Endothelial cell (in vitro differentiated cells): ENCODE data around the gene MITF. TPM values are rescaled to one million over a fixed set of nuclear protein-coding genes. Genes with fewer than 3 reads are reported as not detected.

Experiments
- DNase-seq: peaks from one replicate; pipeline ENCODE4 v3.0.0; 2021; ENCODE audit warnings: low spot score
- H3K27ac Mint-ChIP-seq: one replicate; pipeline ENCODE4 v1.8.0; 2021; ENCODE audit warnings: mixed read lengths, inconsistent platforms; ENCODE audit not compliant: unreplicated experiment
- H3K27me3 Mint-ChIP-seq: one replicate; pipeline ENCODE4 v1.8.0; 2021; ENCODE audit warnings: mild to moderate bottlenecking, moderate library complexity, mixed read lengths, inconsistent platforms; ENCODE audit not compliant: unreplicated experiment
- H3K36me3 Mint-ChIP-seq: one replicate; pipeline ENCODE4 v1.8.0; 2021; ENCODE audit warnings: mild to moderate bottlenecking, low read depth, mixed read lengths, inconsistent platforms; ENCODE audit not compliant: unreplicated experiment
- H3K4me1 Mint-ChIP-seq: one replicate; pipeline ENCODE4 v1.8.0; 2021; ENCODE audit warnings: mild to moderate bottlenecking, mixed read lengths, inconsistent platforms; ENCODE audit not compliant: unreplicated experiment
- H3K4me3 Mint-ChIP-seq: one replicate; pipeline ENCODE4 v1.8.0; 2021; ENCODE audit warnings: mild to moderate bottlenecking, mixed read lengths, inconsistent platforms; ENCODE audit not compliant: unreplicated experiment
- H3K9me3 Mint-ChIP-seq: one replicate; pipeline ENCODE4 v1.8.0; 2021; ENCODE audit warnings: mixed read lengths, inconsistent platforms; ENCODE audit not compliant: unreplicated experiment
- total RNA-seq: library from RNA; stranded (reverse); fragmentation: NEBNext Ultra II Directional; extraction: Animal tissue kit (Norgen Biotek cat#: 25700); gene quantifications from one replicate; pipeline ENCODE4 v1.2.1, GENCODE V29; 2021; ENCODE audit not compliant: unreplicated experiment
- TF ChIP-seq, protein P1 (sequence below): fragments of 200-600 bp; sonication (generic); IDR thresholded peaks from one replicate; pipeline ENCODE4 v1.5.0; 2021; ENCODE audit warnings: antibody characterized with exemption; ENCODE audit not compliant: unreplicated experiment

The MITF gene
- total RNA-seq, 1 donor from 2014 or later, result 1.7 TPM

DNA sequence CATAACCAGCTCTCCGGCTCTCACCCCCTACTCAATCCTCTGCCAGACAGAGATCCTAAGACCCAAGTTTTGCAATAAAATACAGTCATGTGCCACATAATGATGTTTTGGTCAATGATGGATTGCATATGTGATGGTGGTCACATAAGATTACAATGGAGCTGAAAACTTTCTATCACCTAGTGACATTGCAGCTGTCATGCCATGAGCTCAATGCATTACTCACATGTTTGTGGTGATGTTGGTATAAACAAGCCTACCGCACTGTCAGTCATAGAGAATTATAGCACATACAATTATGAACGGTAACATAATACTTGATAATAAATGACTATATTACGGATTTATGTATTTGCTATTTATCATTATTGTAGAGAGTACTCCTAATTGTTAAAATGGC, 233.4 kb downstream of the MITF start:
- H3K4me3 Mint-ChIP-seq, result no peak overlapping the region
- TF ChIP-seq, protein P1, sequence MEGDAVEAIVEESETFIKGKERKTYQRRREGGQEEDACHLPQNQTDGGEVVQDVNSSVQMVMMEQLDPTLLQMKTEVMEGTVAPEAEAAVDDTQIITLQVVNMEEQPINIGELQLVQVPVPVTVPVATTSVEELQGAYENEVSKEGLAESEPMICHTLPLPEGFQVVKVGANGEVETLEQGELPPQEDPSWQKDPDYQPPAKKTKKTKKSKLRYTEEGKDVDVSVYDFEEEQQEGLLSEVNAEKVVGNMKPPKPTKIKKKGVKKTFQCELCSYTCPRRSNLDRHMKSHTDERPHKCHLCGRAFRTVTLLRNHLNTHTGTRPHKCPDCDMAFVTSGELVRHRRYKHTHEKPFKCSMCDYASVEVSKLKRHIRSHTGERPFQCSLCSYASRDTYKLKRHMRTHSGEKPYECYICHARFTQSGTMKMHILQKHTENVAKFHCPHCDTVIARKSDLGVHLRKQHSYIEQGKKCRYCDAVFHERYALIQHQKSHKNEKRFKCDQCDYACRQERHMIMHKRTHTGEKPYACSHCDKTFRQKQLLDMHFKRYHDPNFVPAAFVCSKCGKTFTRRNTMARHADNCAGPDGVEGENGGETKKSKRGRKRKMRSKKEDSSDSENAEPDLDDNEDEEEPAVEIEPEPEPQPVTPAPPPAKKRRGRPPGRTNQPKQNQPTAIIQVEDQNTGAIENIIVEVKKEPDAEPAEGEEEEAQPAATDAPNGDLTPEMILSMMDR, result no peak
- no peak for DNase-seq
- no peak overlapping the region for H3K27ac Mint-ChIP-seq
- H3K4me1 Mint-ChIP-seq, result no peaks in the 10 kb centered on the region
- no peaks in the 10 kb centered on the region for H3K27me3 Mint-ChIP-seq
- H3K36me3 Mint-ChIP-seq, result peaks cover 2% of the 10 kb centered on the region
- H3K9me3 Mint-ChIP-seq, result peaks cover 3% of the 10 kb centered on the region

DNA sequence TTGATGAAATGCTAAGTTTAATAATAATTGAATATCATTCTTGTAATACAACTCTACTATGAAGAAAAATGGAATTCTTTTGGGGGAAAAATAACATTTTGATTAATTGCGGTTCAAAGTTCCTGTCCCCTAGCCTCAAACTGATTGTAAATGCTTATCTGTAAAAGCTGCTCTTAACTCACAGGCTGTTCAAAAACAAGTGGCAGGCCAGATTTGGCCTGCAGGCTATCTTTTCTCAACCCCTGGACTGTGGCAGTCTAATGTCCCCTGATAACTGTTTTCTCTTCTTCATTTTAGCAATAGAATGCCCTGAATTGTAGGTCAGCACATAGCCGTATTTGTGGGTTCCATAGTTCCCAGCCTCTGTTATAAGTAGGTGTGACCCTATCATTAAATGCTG, 236.8 kb downstream of the MITF start:
- DNase-seq, result no peak
- Mint-ChIP-seq H3K27me3 (no peaks in the 10 kb centered on the region), H3K4me3 (no peak overlapping the region), H3K4me1 (no peaks in the 10 kb centered on the region), H3K36me3 (peaks cover 8% of the 10 kb centered on the region), H3K9me3 (peaks cover 3% of the 10 kb centered on the region), H3K27ac (no peak overlapping the region)
- TF ChIP-seq, protein P1, result no peak

DNA sequence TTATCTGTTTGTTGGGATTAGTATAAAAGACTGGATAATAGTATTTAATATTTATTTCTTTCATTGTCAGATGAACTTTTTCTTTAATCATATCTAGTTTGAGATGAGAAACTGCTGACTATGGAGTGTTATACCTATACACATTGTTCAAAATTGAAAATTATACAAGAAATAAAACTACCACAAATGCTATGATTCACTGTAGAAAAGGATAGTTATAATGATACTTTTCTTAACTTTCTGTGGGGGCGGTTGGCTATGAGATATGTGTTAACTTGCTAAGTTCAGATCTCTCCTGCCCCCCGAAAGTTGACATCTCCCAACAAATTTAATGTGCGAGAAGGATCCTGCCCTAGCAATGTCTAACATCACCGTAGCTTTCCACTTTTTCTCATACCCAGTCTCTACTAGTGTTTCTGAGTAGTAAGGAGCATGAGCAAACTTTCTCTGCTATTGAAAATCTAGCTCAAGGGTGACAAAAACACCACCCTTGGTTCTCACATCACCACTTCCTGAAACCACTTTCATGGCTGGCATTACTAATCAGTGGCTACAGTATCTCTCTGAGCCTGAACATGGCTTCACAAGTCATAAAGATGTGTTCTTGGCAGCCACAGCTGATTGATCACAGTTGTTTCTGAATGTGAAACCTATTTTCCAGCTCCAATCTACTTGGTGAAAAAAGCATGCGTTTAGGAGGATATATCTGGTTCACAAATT, 244.4 kb downstream of the MITF start:
- DNase-seq, result no peak
- TF ChIP-seq, protein P1, result no peak
- Mint-ChIP-seq H3K4me1 (no peaks in the 10 kb centered on the region), H3K27ac (no peak overlapping the region), H3K36me3 (peaks cover 6% of the 10 kb centered on the region), H3K9me3 (no peaks in the 10 kb centered on the region), H3K4me3 (no peak overlapping the region), H3K27me3 (peaks cover 2% of the 10 kb centered on the region)

- Mint-ChIP-seq H3K9me3 (no peaks in the 10 kb centered on the region), H3K27me3 (peaks cover 2% of the 10 kb centered on the region), H3K4me1 (no peaks in the 10 kb centered on the region), H3K36me3 (no peaks in the 10 kb centered on the region), H3K4me3 (no peak overlapping the region), H3K27ac (no peak overlapping the region)
- no peak for DNase-seq
- TF ChIP-seq, protein P1, result no peak
These were observed 246.0 kb downstream of the MITF start for GRCh38 chr3:69985266-69985665.

DNA sequence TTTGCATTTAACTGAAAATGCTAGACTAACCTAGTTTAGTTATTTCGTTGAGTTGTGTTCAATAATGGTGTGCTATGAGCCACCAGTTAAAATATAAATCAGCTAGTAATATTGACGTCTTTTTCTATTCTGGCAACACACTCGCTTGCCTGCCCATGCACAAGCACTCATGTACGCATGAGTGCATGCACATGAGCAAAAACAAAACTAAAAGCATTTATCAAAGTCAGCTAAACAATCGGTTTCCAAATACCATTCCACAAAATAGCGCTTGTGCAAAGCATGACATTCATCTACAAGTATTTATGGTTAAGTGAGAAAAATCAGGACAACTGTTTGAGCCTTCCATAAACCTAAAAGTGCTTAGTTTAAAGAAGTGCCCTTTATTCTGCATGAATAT, 247.2 kb downstream of the MITF start:
- H3K4me3 Mint-ChIP-seq, result no peak overlapping the region
- TF ChIP-seq, protein P1, result no peak
- H3K36me3 Mint-ChIP-seq, result no peaks in the 10 kb centered on the region
- H3K27ac Mint-ChIP-seq, result no peak overlapping the region
- H3K4me1 Mint-ChIP-seq, result no peaks in the 10 kb centered on the region
- DNase-seq, result no peak
- H3K9me3 Mint-ChIP-seq, result no peaks in the 10 kb centered on the region
- peaks cover 2% of the 10 kb centered on the region for H3K27me3 Mint-ChIP-seq
